HEK293T (cell line): Measurements from ENCODE around the gene HS3ST6.

Experiments
- FOXA1 ChIP-seq: fragments of 450-650 bp; IDR thresholded peaks from 2 replicates; pipeline ENCODE4 v1.6.1; 2016; ENCODE audit warnings: mild to moderate bottlenecking
- L3MBTL2 ChIP-seq: fragments of 450-650 bp; conservative IDR thresholded peaks from 2 replicates; pipeline ENCODE4 v1.6.1; 2016; ENCODE audit warnings: mild to moderate bottlenecking
- LEF1 ChIP-seq: fragments of 450-650 bp; IDR thresholded peaks from 2 replicates; pipeline ENCODE4 v1.6.1; 2017; ENCODE audit warnings: mild to moderate bottlenecking, borderline replicate concordance
- NFRKB ChIP-seq: fragments of 450-650 bp; IDR thresholded peaks from 2 replicates; pipeline ENCODE4 v1.6.1; 2016; ENCODE audit warnings: mild to moderate bottlenecking, moderate library complexity
- PKNOX1 ChIP-seq: fragments of 450-650 bp; IDR thresholded peaks from 2 replicates; pipeline ENCODE4 v1.6.1; 2016
- TARDBP ChIP-seq: fragments of 450-650 bp; IDR thresholded peaks from 2 replicates; pipeline ENCODE4 v1.6.1; 2016

- no peak for TF ChIP-seq L3MBTL2
- no peak for TF ChIP-seq LEF1
- TF ChIP-seq FOXA1 = no peak
- TF ChIP-seq NFRKB = no peak
- TF ChIP-seq TARDBP = no peak
- no peak for TF ChIP-seq PKNOX1
These were observed 10.0 kb downstream of the HS3ST6 start for GRCh38 chr16:1908184-1908583.
